ENCODE data around the gene ADCY9. TPM values are rescaled to one million over a fixed set of nuclear protein-coding genes. Genes with fewer than 3 reads are reported as not detected.
A peak's percentile ranks its signal among the peaks of the same experiment; 100 is the strongest.

ADCY9 gene
- total RNA-seq, 1 experiment from 2014 or later, result 7.0 TPM

DNA sequence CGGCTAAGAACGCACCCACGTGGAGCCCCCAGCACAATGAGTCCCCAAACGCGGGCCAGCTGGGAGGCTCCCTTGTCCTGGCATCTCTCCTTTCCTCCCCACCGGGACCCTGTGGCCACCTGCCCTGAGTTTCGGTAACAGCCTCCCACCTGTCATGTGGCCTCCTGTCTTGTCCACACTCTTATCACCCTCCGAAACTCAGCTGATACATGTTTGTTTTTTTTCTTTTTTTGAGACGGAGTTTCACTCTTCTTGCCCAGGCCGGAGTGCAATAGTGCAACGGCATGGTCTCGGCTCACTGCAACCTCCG is 130.1 kb downstream of the ADCY9 start:
- intact Hi-C loops (cut with micrococcal nuclease; ENCODE audit: unreplicated experiment), result no loop called here
- Histone ChIP-seq H3K36me3 (ENCODE audit: insufficient read depth, low read length, poor library complexity, severe bottlenecking) (no peaks in the 10 kb centered on the region), H3K4me3 (ENCODE audit: low read depth, low read length, poor library complexity, severe bottlenecking) (no peak overlapping the region), H3K27me3 (replicated peaks; ENCODE audit: insufficient read depth, low read depth, low read length, poor library complexity) (no peaks in the 10 kb centered on the region), H3K9me3 (ENCODE audit: low read depth, low read length, poor library complexity, severe bottlenecking) (no peaks in the 10 kb centered on the region), H3K4me1 (ENCODE audit: insufficient read depth, low read length, poor library complexity, severe bottlenecking) (peaks cover 3% of the 10 kb centered on the region), H3K27ac (ENCODE audit: low read depth, low read length, poor library complexity, severe bottlenecking) (no peak overlapping the region)
- no peak for DNase-seq (ENCODE audit: low spot score)
- TF ChIP-seq EZH2 (IDR thresholded peaks at IDR 0.05; ENCODE audit: borderline replicate concordance, low read depth, low read length, poor library complexity, severe bottlenecking), result no peak
- TF ChIP-seq, protein P1, sequence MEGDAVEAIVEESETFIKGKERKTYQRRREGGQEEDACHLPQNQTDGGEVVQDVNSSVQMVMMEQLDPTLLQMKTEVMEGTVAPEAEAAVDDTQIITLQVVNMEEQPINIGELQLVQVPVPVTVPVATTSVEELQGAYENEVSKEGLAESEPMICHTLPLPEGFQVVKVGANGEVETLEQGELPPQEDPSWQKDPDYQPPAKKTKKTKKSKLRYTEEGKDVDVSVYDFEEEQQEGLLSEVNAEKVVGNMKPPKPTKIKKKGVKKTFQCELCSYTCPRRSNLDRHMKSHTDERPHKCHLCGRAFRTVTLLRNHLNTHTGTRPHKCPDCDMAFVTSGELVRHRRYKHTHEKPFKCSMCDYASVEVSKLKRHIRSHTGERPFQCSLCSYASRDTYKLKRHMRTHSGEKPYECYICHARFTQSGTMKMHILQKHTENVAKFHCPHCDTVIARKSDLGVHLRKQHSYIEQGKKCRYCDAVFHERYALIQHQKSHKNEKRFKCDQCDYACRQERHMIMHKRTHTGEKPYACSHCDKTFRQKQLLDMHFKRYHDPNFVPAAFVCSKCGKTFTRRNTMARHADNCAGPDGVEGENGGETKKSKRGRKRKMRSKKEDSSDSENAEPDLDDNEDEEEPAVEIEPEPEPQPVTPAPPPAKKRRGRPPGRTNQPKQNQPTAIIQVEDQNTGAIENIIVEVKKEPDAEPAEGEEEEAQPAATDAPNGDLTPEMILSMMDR (conservative IDR thresholded peaks at IDR 0.05; ENCODE audit: low read depth, low read length), result no peak
- no TSS peak for BruUV-seq (replicated peaks)
- ChIA-PET POLR2A (ENCODE audit: low non-redundant PET) (no interaction called here), CTCF (no interaction called here)

DNA sequence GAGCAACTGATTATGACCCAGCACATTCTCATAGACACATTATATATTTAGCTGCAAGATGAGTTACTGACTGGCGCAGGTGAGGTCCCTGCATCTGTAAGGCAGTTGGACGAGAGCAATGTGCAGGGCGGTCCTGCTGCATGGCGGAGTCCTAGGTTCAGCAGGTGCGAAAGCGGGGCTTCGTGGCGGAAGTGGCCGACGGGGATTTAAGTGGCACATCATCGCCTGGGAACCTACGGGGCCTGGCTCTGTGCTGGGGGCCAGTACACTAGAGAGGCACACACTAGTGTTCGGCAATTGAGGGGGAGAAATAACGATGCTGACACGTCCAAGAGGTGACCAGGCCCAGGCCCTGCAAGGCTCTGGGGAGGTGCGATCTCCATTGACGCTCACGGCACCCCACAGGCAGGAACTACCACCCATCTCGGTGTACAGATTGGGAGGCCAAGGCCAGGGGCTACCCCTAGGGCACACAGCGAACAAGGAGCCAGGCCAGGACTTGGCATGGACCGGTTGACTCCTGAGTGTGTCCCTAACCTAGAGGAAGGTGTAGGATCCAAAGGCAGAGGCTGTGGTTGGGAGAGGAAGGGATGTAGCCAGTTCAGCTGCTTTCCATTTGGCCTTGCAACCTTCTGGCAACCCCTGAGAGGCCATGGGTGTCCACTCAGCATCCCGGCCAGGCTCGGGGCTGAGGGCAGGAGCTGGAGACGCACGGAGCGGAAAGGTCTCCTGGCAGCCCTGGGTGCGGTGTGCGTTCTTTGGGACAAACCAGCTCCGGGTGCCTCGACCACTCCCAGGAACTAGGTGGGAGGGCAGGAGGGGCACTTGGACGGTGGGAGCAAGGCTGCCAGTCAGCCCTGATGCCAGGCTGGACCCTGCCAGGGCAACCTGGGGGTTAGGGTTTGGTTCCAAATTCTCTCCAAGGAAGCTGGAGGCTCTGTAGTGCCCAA is 131.9 kb downstream of the ADCY9 start:
- no peak overlapping the region for H3K27ac ChIP-seq (ENCODE audit: low read depth, low read length, poor library complexity, severe bottlenecking)
- TF ChIP-seq, protein P1 (conservative IDR thresholded peaks at IDR 0.05; ENCODE audit: low read depth, low read length), result no peak
- no peak for TF ChIP-seq EZH2 (IDR thresholded peaks at IDR 0.05; ENCODE audit: borderline replicate concordance, low read depth, low read length, poor library complexity, severe bottlenecking)
- POLR2A ChIA-PET (ENCODE audit: low non-redundant PET), result no interaction called here
- DNase-seq (ENCODE audit: low spot score), result no peak
- CTCF ChIA-PET, result interaction anchor here (1.1 kb wide), 1 partner anchor 418 kb away, joined by 3 read pairs; no protein-coding TSS in a partner anchor
- peaks cover 16% of the 10 kb centered on the region for H3K4me1 ChIP-seq (ENCODE audit: insufficient read depth, low read length, poor library complexity, severe bottlenecking)
- intact Hi-C loops (cut with micrococcal nuclease; ENCODE audit: unreplicated experiment), result loop anchor here (5.0 kb wide), 2 partner anchors 133 to 418 kb away; partner anchors contain the start of gene ADCY9
- H3K36me3 ChIP-seq (ENCODE audit: insufficient read depth, low read length, poor library complexity, severe bottlenecking), result no peaks in the 10 kb centered on the region
- no peaks in the 10 kb centered on the region for H3K27me3 ChIP-seq (replicated peaks; ENCODE audit: insufficient read depth, low read depth, low read length, poor library complexity)
- BruUV-seq (replicated peaks), result no TSS peak
- H3K9me3 ChIP-seq (ENCODE audit: low read depth, low read length, poor library complexity, severe bottlenecking), result no peaks in the 10 kb centered on the region
- no peak overlapping the region for H3K4me3 ChIP-seq (ENCODE audit: low read depth, low read length, poor library complexity, severe bottlenecking)

DNA sequence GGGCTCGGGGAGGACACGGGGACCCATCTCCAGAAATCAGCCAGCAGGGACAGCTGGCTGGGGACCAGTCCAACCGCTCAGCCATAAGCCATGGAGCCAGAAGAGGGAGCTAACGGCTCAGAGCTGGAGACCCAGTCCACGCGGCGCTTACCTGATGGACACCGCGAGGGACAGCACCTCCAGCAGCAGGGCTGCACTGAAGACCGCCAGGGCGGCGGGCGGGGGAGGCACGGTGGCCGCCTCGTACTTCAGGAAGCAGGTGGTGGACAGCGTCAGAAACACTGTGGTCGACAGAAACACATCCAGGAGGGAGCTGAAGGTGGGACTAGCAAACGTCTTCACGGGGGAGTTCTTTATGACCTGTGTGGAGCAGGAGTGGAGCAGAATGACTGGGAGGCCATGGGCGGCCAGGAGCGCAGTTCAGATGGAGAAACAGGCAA is 133.1 kb downstream of the ADCY9 start:
- intact Hi-C loops (cut with micrococcal nuclease; ENCODE audit: unreplicated experiment), result loop anchor here (2.0 to 5.0 kb wide), 3 partner anchors 134 to 419 kb away; partner anchors contain the start of gene ADCY9
- Histone ChIP-seq H3K4me3 (ENCODE audit: low read depth, low read length, poor library complexity, severe bottlenecking) (no peak overlapping the region), H3K36me3 (ENCODE audit: insufficient read depth, low read length, poor library complexity, severe bottlenecking) (no peaks in the 10 kb centered on the region), H3K27ac (ENCODE audit: low read depth, low read length, poor library complexity, severe bottlenecking) (no peak overlapping the region), H3K4me1 (ENCODE audit: insufficient read depth, low read length, poor library complexity, severe bottlenecking) (peaks cover 16% of the 10 kb centered on the region), H3K9me3 (ENCODE audit: low read depth, low read length, poor library complexity, severe bottlenecking) (no peaks in the 10 kb centered on the region), H3K27me3 (replicated peaks; ENCODE audit: insufficient read depth, low read depth, low read length, poor library complexity) (no peaks in the 10 kb centered on the region)
- peak; percentile 70 for DNase-seq (ENCODE audit: low spot score)
- TF ChIP-seq, protein P1 (conservative IDR thresholded peaks at IDR 0.05; ENCODE audit: low read depth, low read length), result peak; percentile 90
- TF ChIP-seq EZH2 (IDR thresholded peaks at IDR 0.05; ENCODE audit: borderline replicate concordance, low read depth, low read length, poor library complexity, severe bottlenecking), result no peak
- BruUV-seq (replicated peaks), result no TSS peak
- CTCF ChIA-PET, result interaction anchor here (0.6 to 1.8 kb wide), 6 partner anchors 44 to 505 kb away, joined by 3 to 30 read pairs (median 4); no protein-coding TSS in a partner anchor
- POLR2A ChIA-PET (ENCODE audit: low non-redundant PET), result no interaction called here

All from A673 (cell line).